Body of pancreas (tissue), 4 donors: ENCODE data around the gene ERMP1. TPM values are rescaled to one million over a fixed set of nuclear protein-coding genes. Genes with fewer than 3 reads are reported as not detected.

Experiments used
- ATAC-seq: fragments of 150-250 bp; one replicate; pipeline ENCODE4 v1.9.1; 2016
- DNase-seq, 4 donors: peaks; one replicate each; pipeline ENCODE4 v3.0.0-alpha.2; 2019
- H3K27ac ChIP-seq, 4 donors: fragments of 200-600 bp; sonication (generic); 1 replicate in 3 of 4; 2 replicates in 1 of 4; pipeline versions ENCODE4 v1.5.1 to v1.6.1; 2016 to 2019; ENCODE audit warnings: mild to moderate bottlenecking in 1 of 4, mixed read lengths in 1 of 4, moderate library complexity in 1 of 4
- H3K27me3 ChIP-seq, 2 donors: fragments of 200-600 bp; sonication (generic); one replicate each; pipeline ENCODE4 v1.6.0; 2016; ENCODE audit warnings: mild to moderate bottlenecking in 1 of 2
- H3K36me3 ChIP-seq, 2 donors: fragments of 200-600 bp; sonication (generic); replicated peaks in 1 of 2; 2 replicates each; pipeline ENCODE4 v1.5.1; 2016; ENCODE audit warnings: low read depth in 2 of 2; ENCODE audit not compliant: insufficient read depth in 1 of 2
- H3K4me1 ChIP-seq: fragments of 200-600 bp; sonication (generic); one replicate; pipeline ENCODE4 v1.6.0; 2016
- H3K4me3 ChIP-seq, 2 donors: fragments of 200-600 bp; sonication (generic); 1 replicate in 1 of 2; 2 replicates in 1 of 2; pipeline ENCODE4 v1.5.1; 2016 to 2019
- H3K9me3 ChIP-seq, 3 donors: fragments of 200-600 bp; sonication (generic); 1 replicate in 2 of 3; 2 replicates in 1 of 3; pipeline ENCODE4 v1.5.1; 2016
- POLR2A ChIP-seq, 3 donors: fragments of 450-650 bp; IDR thresholded peaks; one replicate each; pipeline ENCODE4 v1.6.1; 2016; ENCODE audit warnings: antibody characterized with exemption in 3 of 3, mild to moderate bottlenecking in 2 of 3
- WGBS, 2 donors: methylation state at CpG; one replicate each; pipeline ENCODE4 v1.1.5; 2017; 5-methylcytosine and 5-hydroxymethylcytosine counted together
- intact Hi-C: fragments of 100-400 bp; cut with DNase I; formaldehyde crosslinking; loops from one replicate; pipeline ENCODE4 v1.15.1; 2023
- total RNA-seq, 2 donors: library from RNA; depleted of rRNA; stranded (reverse); fragments of >200 nt; gene quantifications; one replicate each; pipeline ENCODE4 v1.1.0, GENCODE V29; 2016
- TF ChIP-seq, protein P1 (sequence below), 7 experiments: fragments of 450-650 bp in 4 of 7; fragments of 200-600 bp in 3 of 7; sonication (generic) in 3 of 7; IDR thresholded peaks; one replicate each; pipeline ENCODE4 v1.5.1; 2016 to 2019; ENCODE audit warnings: antibody characterized with exemption in 7 of 7

The ERMP1 gene
- total RNA-seq, 2 donors from 2014 or later = 11.2 to 11.9 TPM

DNA sequence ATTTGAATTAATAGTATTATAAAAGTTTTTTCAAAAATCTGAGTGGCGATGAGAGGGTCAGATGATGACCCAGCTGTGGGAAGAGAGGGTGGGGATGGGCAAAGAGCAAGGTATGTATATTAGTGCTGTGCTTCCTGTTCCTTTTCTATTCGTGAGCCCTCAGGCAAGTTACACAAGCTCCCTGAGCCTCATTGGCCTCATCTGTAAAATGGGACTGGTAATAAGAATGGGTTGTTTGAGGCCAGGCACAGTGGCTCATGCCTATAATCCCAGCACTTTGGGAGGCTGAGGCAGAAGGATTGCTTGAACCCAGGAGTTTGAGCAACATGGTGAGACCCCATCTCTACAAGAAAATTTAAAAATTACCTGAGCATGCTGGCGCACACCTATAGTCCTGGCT, 33.8 kb upstream of the ERMP1 start:
- Histone ChIP-seq H3K4me1 (peaks cover 8% of the 10 kb centered on the region), H3K27me3 (no peaks in the 10 kb centered on the region), H3K4me3 (no peak overlapping the region), H3K9me3 (no peaks in the 10 kb centered on the region), H3K36me3 (no peaks in the 10 kb centered on the region), H3K27ac (no peak overlapping the region)
- intact Hi-C loops = no loop called here
- TF ChIP-seq, protein P1, sequence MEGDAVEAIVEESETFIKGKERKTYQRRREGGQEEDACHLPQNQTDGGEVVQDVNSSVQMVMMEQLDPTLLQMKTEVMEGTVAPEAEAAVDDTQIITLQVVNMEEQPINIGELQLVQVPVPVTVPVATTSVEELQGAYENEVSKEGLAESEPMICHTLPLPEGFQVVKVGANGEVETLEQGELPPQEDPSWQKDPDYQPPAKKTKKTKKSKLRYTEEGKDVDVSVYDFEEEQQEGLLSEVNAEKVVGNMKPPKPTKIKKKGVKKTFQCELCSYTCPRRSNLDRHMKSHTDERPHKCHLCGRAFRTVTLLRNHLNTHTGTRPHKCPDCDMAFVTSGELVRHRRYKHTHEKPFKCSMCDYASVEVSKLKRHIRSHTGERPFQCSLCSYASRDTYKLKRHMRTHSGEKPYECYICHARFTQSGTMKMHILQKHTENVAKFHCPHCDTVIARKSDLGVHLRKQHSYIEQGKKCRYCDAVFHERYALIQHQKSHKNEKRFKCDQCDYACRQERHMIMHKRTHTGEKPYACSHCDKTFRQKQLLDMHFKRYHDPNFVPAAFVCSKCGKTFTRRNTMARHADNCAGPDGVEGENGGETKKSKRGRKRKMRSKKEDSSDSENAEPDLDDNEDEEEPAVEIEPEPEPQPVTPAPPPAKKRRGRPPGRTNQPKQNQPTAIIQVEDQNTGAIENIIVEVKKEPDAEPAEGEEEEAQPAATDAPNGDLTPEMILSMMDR (IDR thresholded peaks at IDR 0.05) = no peak
- no peak for TF ChIP-seq POLR2A (IDR thresholded peaks at IDR 0.05)
- ATAC-seq (no peak), DNase-seq (no peak)
- 88 to 93% methylated on average over 3 of the region's 3 CpGs for WGBS, 2 donors

DNA sequence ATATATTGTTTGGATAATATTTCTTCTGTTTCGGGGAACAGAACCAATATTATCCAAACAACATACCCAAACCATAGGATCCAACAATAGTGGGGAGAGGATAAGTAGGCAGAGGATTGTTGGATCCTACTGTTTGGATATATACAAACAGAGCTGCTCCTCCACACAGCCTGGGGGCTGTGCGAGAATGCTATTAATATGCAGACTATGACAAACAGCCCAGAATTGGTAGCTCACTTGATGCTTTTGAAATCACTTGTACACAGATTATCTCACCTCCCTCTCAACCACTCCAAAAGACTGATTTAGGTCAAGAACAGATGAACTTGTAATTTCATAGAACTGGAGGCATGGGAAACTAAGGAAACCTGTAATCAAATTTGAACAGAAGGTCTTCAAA, 33.4 kb upstream of the ERMP1 start:
- DNase-seq = no peak
- Histone ChIP-seq H3K9me3 (no peaks in the 10 kb centered on the region), H3K4me3 (no peak overlapping the region), H3K27ac (no peak overlapping the region), H3K27me3 (no peaks in the 10 kb centered on the region), H3K36me3 (no peaks in the 10 kb centered on the region), H3K4me1 (peaks cover 8% of the 10 kb centered on the region)
- ATAC-seq = no peak
- 95 to 96% methylated on average over 2 of the region's 2 CpGs for WGBS, 2 donors
- intact Hi-C loops = no loop called here
- TF ChIP-seq, protein P1 (IDR thresholded peaks at IDR 0.05) = no peak
- no peak for TF ChIP-seq POLR2A (IDR thresholded peaks at IDR 0.05)

DNA sequence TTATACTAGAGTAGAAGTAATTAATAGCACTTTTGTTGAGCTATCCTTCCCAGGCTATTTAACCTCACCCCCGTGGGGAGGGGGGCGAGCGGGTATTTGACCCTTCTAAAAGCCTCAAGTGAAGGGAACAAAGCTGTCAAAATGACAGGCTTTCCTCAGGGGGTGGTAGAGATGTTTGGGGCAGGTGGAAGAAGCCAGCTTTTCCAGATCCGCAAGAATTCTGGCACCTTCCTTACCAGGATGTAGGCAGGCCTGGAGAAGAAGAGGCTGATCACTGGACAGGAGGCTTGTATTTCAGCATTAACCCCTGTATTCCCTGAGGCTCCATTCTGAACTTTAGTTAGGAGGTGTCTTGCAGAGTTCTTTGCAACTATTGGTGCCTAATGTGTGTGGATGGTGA, 31.5 kb upstream of the ERMP1 start:
- intact Hi-C loops = no loop called here
- H3K36me3 ChIP-seq = no peaks in the 10 kb centered on the region
- WGBS, 2 donors = 74 to 88% methylated on average over 4 of the region's 4 CpGs
- no peaks in the 10 kb centered on the region for H3K27me3 ChIP-seq
- TF ChIP-seq, protein P1 (IDR thresholded peaks at IDR 0.05) = no peak
- no peak for TF ChIP-seq POLR2A (IDR thresholded peaks at IDR 0.05)
- H3K4me1 ChIP-seq = peaks cover 8% of the 10 kb centered on the region
- no peak for ATAC-seq
- no peak overlapping the region for H3K4me3 ChIP-seq
- no peak for DNase-seq
- no peak overlapping the region for H3K27ac ChIP-seq
- H3K9me3 ChIP-seq = no peaks in the 10 kb centered on the region

DNA sequence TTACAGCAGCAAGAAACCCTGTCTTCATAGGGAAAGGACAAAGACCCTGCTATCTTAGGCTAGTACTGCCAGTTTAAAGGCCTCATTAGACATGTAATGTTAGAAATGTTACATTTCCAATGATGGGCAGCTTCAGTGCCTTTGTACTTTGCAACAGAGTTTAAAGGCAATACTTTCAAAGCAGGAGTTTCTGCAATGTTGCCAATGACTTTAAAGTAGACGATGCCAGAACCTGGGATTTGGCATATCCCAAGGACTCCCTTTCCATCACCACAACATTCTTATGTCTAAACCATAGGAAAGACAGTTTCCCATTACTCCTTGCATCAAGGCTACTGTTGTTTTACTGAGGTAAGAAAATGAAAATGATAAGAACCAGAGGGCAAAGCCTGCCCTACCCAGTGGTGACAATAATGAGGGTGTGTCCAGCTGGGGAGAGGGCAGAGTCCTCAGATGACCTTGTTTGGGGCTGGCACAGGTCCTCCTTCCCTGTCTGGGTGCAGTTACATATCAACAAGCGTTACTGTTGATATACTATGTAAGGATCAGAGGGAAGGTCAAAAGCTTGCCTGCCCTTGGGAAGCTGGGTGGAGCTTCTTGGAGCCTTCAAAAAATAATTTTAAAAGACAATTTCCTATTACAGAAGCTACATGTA, 30.3 kb upstream of the ERMP1 start:
- DNase-seq = peak; percentile 25 to 69 (median 60)
- intact Hi-C loops = no loop called here
- H3K4me1 ChIP-seq = peaks cover 8% of the 10 kb centered on the region
- TF ChIP-seq POLR2A (IDR thresholded peaks at IDR 0.05) = no peak
- TF ChIP-seq, protein P1 (IDR thresholded peaks at IDR 0.05) = no peak
- H3K4me3 ChIP-seq = no peak overlapping the region
- no peak overlapping the region for H3K27ac ChIP-seq
- WGBS, 2 donors = 22 to 26% methylated on average over 2 of the region's 2 CpGs
- peak; percentile 95 for ATAC-seq
- H3K36me3 ChIP-seq = no peaks in the 10 kb centered on the region
- H3K27me3 ChIP-seq = no peaks in the 10 kb centered on the region
- H3K9me3 ChIP-seq = no peaks in the 10 kb centered on the region

DNA sequence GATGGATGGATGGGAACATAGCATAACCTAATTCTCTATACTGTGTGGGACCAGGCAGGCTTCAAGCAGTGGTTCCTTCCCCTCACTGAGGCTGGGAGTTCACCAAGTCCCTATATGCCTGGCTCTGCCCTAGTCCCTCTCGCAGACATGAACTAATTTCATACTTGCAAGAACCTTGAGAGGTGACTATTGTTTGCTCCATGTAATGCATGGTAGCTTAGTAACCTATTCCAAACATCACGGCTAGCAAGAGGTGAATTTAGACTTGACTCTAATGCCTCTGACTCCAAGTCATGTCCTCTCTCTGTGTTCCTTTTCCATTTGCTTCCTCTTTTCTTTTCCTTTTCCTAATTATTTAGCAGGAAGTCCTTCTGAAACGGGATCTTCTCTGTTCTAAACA, 25.9 kb upstream of the ERMP1 start:
- 64 to 73% methylated on average over 3 of the region's 3 CpGs for WGBS, 2 donors
- DNase-seq (no peak), ATAC-seq (no peak)
- Histone ChIP-seq H3K9me3 (no peaks in the 10 kb centered on the region), H3K4me1 (peaks cover under 1% of the 10 kb centered on the region), H3K27ac (no peak overlapping the region), H3K4me3 (no peak overlapping the region), H3K36me3 (no peaks in the 10 kb centered on the region), H3K27me3 (no peaks in the 10 kb centered on the region)
- TF ChIP-seq, protein P1 (IDR thresholded peaks at IDR 0.05) = no peak
- no peak for TF ChIP-seq POLR2A (IDR thresholded peaks at IDR 0.05)
- intact Hi-C loops = no loop called here
